Fibroblast of pulmonary artery (primary cell): ENCODE results near the gene USE1.

Experiments used
- DNase-seq: peaks from one replicate; pipeline ENCODE4 v3.0.0-alpha.2; 2010; ENCODE audit warnings: low read depth
- H3K4me3 ChIP-seq: replicated peaks from 2 replicates; pipeline ENCODE4 v1.5.1; 2011; ENCODE audit warnings: low read depth, mild to moderate bottlenecking, control low read depth, low read length, moderate library complexity
- CTCF ChIP-seq: IDR thresholded peaks from 2 replicates; pipeline ENCODE4 v1.5.1; 2011; ENCODE audit warnings: mild to moderate bottlenecking, control low read depth, low read length, inconsistent platforms; ENCODE audit errors: missing control alignments

USE1 gene

GRCh38 chr19:17194608-17195007 is 20.5 kb upstream of the USE1 start:
- no peak for TF ChIP-seq CTCF
- no peak for DNase-seq
- no peak overlapping the region for H3K4me3 ChIP-seq

DNA sequence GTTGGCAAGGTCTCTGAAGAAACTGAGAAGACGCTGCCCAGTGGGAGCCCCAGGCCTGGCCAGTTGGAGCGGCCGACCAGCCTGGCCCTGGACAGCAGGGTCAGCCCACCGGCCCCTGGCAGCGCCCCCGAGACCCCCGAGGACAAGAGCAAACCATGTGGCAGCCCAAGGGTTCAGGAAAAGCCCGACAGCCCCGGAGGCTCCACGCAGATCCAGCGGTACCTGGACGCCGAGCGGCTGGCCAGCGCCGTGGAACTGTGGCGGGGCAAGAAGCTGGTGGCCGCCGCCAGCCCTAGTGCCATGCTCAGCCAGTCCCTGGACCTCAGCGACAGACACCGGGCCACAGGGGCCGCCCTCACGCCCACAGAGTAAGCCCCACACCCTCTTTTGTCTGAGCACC is 20.1 kb upstream of the USE1 start:
- DNase-seq = no peak
- no peak for TF ChIP-seq CTCF
- no peak overlapping the region for H3K4me3 ChIP-seq

- no peak for TF ChIP-seq CTCF
Observed at GRCh38 chr19:17196610-17197009, 18.5 kb upstream of the USE1 start.

GRCh38 chr19:17197666-17198065 is 17.5 kb upstream of the USE1 start:
- TF ChIP-seq CTCF = no peak
- no peak overlapping the region for H3K4me3 ChIP-seq
- no peak for DNase-seq

More at GRCh38 chr19:17196610-17197009, 18.5 kb upstream of the USE1 start:
- DNase-seq = no peak
- no peak overlapping the region for H3K4me3 ChIP-seq

GRCh38 chr19:17200408-17201079 is 14.6 kb upstream of the USE1 start:
- DNase-seq = no peak
- no peak for TF ChIP-seq CTCF
- no peak overlapping the region for H3K4me3 ChIP-seq

GRCh38 chr19:17202249-17202648 is 12.9 kb upstream of the USE1 start:
- no peak for TF ChIP-seq CTCF
- H3K4me3 ChIP-seq = no peak overlapping the region
- DNase-seq = no peak

DNA sequence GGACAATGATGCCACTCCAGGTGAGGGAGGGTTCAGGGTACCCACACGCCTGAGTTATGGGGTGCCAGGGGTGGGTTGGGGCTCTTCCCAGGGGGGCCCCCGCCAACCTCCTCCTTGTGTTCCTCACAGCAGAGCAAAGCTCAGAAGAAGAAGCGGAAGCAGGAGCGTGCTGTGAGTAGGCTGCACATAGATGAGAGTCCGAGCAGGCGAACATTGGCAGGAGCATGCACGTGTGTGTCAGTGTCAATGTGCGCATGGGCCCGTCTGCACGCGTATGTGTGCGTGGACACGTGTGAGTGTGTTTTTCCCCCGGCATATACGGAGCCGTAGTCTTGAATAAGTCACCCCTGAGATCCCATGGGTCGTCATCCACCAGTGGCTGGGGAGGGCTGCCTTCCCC is 12.4 kb upstream of the USE1 start:
- DNase-seq = no peak
- H3K4me3 ChIP-seq = no peak overlapping the region
- no peak for TF ChIP-seq CTCF
